Measurements from ENCODE around the gene ICE1.

The ICE1 gene

DNA sequence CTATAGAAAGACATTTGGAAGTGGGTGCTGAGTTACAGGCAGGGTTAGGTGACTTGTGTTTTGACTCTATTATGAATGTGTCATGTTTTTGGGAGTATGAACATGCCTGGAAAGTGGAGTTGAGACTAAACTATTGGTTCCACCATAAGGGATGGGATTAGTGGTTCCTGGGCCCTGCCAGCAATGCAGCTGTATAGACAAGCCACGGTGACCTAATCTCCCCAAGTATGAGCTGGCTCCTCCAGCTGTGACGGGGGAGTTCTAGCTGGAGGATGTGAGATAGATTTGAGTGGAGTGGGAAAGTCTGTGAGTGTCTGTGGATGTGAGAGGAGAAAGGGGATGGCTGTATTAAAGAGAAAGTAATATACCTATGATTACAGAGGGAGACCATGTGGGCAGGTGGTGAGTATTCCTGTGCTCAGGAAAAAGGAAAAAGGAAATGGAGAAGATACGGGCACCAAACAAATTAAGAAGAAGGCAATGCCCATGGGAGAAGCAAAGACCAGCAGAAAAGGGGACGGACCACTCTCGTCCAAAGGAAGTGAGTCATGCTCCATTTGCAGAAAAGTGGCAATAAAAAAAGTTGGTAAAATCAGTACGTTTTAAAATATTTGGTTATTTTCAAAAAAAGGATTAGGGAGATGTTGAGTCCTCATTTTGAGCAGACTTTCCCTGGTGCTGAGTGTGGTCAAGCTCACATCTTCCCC is 48.3 kb upstream of the ICE1 start:
- Histone ChIP-seq H2BK15ac (ENCODE audit: low read length) (no peak overlapping the region), H2AFZ (ENCODE audit: low read length) (no peak overlapping the region), H2BK12ac (ENCODE audit: low read length) (no peak overlapping the region), H3K27ac (replicated peaks; ENCODE audit: low read length) (no peak overlapping the region), H3K79me1 (ENCODE audit: low read depth, low read length) (no peaks in the 10 kb centered on the region), H3K14ac (ENCODE audit: low read length) (no peak overlapping the region), H3K27me3 (ENCODE audit: control insufficient read depth in 3 of 3, insufficient read depth in 3 of 3, low read depth in 1 of 3, low read length in 3 of 3) (no peaks in the 10 kb centered on the region), H3K4ac (ENCODE audit: low read length) (no peak overlapping the region), H3K18ac (ENCODE audit: low read length) (no peak overlapping the region), H3K4me1 (ENCODE audit: control insufficient read depth in 2 of 2, insufficient read depth in 1 of 2, low read depth in 1 of 2, low read length in 2 of 2) (peaks cover 0 to 1% of the 10 kb centered on the region in 2 donors), H4K8ac (ENCODE audit: low read depth, low read length) (no peak overlapping the region), H2BK120ac (ENCODE audit: low read depth, low read length) (no peak overlapping the region), H3K36me3 (replicated peaks in 1 of 2; ENCODE audit: control insufficient read depth in 2 of 2, insufficient read depth in 2 of 2, low read length in 2 of 2) (no peaks in the 10 kb centered on the region), H3K9ac (ENCODE audit: low read depth, low read length, poor library complexity) (no peak overlapping the region), H2BK5ac (ENCODE audit: low read length) (no peak overlapping the region), H3K4me2 (ENCODE audit: insufficient read depth, low read length, poor library complexity, severe bottlenecking) (no peak overlapping the region), H3K23ac (ENCODE audit: low read depth, low read length, poor library complexity) (no peak overlapping the region), H2AK5ac (ENCODE audit: low read depth, low read length) (no peak overlapping the region), H3K4me3 (ENCODE audit: low read length in 2 of 2) (no peak overlapping the region), H4K91ac (ENCODE audit: low read depth, low read length, poor library complexity) (no peak overlapping the region), H3K9me3 (replicated peaks in 1 of 2; ENCODE audit: control insufficient read depth in 2 of 2, insufficient read depth in 1 of 2, low read depth in 1 of 2, low read length in 2 of 2) (no peaks in the 10 kb centered on the region)
- DNase-seq (ENCODE audit: low spot score), result no peak
- no CpG with 5 or more reads among the region's 6 CpGs for WGBS, 2 donors (ENCODE audit: extremely low coverage in 2 of 2, insufficient read length in 2 of 2, insufficient replicate concordance in 1 of 2)

DNA sequence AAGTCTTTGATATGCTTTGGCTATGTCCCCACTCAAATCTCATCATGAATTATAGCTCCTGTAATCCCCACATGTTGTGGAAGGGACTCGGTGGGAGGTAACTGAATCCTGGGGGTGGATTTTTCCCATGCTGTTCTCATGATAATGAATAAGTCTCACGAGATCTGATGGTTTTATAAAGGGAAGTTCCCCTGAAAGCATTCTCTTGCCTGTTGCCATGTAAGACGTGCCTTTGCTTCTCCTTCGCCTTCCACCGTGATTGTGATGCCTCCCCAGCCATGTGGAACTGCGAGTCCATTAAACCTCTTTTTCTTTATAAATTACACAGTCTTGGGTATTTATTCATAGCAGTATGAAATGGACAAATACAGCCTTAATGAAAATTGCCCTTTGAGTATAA is 44.7 kb upstream of the ICE1 start:
- Histone ChIP-seq H4K91ac (ENCODE audit: low read depth, low read length, poor library complexity) (no peak overlapping the region), H3K9me3 (replicated peaks in 1 of 2; ENCODE audit: control insufficient read depth in 2 of 2, insufficient read depth in 1 of 2, low read depth in 1 of 2, low read length in 2 of 2) (no peaks in the 10 kb centered on the region), H2BK120ac (ENCODE audit: low read depth, low read length) (no peak overlapping the region), H3K18ac (ENCODE audit: low read length) (no peak overlapping the region), H3K4me1 (ENCODE audit: control insufficient read depth in 2 of 2, insufficient read depth in 1 of 2, low read depth in 1 of 2, low read length in 2 of 2) (peaks cover 0 to 3% of the 10 kb centered on the region in 2 donors), H2BK12ac (ENCODE audit: low read length) (no peak overlapping the region), H3K4me2 (ENCODE audit: insufficient read depth, low read length, poor library complexity, severe bottlenecking) (no peak overlapping the region), H3K79me1 (ENCODE audit: low read depth, low read length) (no peaks in the 10 kb centered on the region), H3K36me3 (replicated peaks in 1 of 2; ENCODE audit: control insufficient read depth in 2 of 2, insufficient read depth in 2 of 2, low read length in 2 of 2) (no peaks in the 10 kb centered on the region), H3K14ac (ENCODE audit: low read length) (no peak overlapping the region), H3K4me3 (ENCODE audit: low read length in 2 of 2) (no peak overlapping the region), H2BK15ac (ENCODE audit: low read length) (no peak overlapping the region), H3K4ac (ENCODE audit: low read length) (no peak overlapping the region), H3K27ac (replicated peaks; ENCODE audit: low read length) (no peak overlapping the region), H2BK5ac (ENCODE audit: low read length) (no peak overlapping the region), H2AFZ (ENCODE audit: low read length) (no peak overlapping the region), H3K27me3 (ENCODE audit: control insufficient read depth in 3 of 3, insufficient read depth in 3 of 3, low read depth in 1 of 3, low read length in 3 of 3) (peaks cover 0 to 2% (median 0%) of the 10 kb centered on the region in 3 experiments), H2AK5ac (ENCODE audit: low read depth, low read length) (no peak overlapping the region), H3K23ac (ENCODE audit: low read depth, low read length, poor library complexity) (no peak overlapping the region), H3K9ac (ENCODE audit: low read depth, low read length, poor library complexity) (no peak overlapping the region), H4K8ac (ENCODE audit: low read depth, low read length) (no peak overlapping the region)
- no peak for DNase-seq (ENCODE audit: low spot score)
- no CpG with 5 or more reads among the region's 6 CpGs for WGBS, 2 donors (ENCODE audit: extremely low coverage in 2 of 2, insufficient read length in 2 of 2, insufficient replicate concordance in 1 of 2)

DNA sequence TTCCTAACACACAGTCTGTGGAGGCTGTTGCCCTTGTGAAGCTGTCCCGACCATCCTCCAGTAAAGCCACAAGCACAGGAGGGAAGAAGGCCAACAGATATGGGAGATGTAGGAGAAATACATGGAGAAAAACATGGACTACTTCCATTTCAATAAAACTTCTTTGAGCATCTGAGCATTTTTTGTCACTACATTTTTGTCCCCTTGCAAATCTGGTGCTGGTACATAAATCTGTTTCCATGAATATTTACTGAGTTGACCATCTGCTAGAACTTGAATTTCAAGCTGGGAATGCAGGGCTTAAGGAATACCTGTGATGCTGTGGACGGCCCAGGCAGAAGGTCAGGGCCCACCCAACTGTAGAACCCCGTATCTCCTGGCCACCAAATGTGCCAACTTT is 43.9 kb upstream of the ICE1 start:
- H2AFZ ChIP-seq (ENCODE audit: low read length), result no peak overlapping the region
- WGBS, 2 donors (ENCODE audit: extremely low coverage in 2 of 2, insufficient read length in 2 of 2, insufficient replicate concordance in 1 of 2), result no CpG with 5 or more reads among the region's 3 CpGs
- peaks cover 0 to 2% (median 0%) of the 10 kb centered on the region in 3 experiments for H3K27me3 ChIP-seq (ENCODE audit: control insufficient read depth in 3 of 3, insufficient read depth in 3 of 3, low read depth in 1 of 3, low read length in 3 of 3)
- DNase-seq (ENCODE audit: low spot score), result no peak
- no peak overlapping the region for H3K18ac ChIP-seq (ENCODE audit: low read length)
- no peaks in the 10 kb centered on the region for H3K36me3 ChIP-seq (replicated peaks in 1 of 2; ENCODE audit: control insufficient read depth in 2 of 2, insufficient read depth in 2 of 2, low read length in 2 of 2)
- no peak overlapping the region for H3K4me2 ChIP-seq (ENCODE audit: insufficient read depth, low read length, poor library complexity, severe bottlenecking)
- H3K9me3 ChIP-seq (replicated peaks in 1 of 2; ENCODE audit: control insufficient read depth in 2 of 2, insufficient read depth in 1 of 2, low read depth in 1 of 2, low read length in 2 of 2), result no peaks in the 10 kb centered on the region
- no peak overlapping the region for H4K8ac ChIP-seq (ENCODE audit: low read depth, low read length)
- H3K27ac ChIP-seq (replicated peaks; ENCODE audit: low read length), result no peak overlapping the region
- H3K14ac ChIP-seq (ENCODE audit: low read length), result peak overlapping the region; percentile 9
- no peak overlapping the region for H3K9ac ChIP-seq (ENCODE audit: low read depth, low read length, poor library complexity)
- H2BK15ac ChIP-seq (ENCODE audit: low read length), result no peak overlapping the region
- H2BK12ac ChIP-seq (ENCODE audit: low read length), result no peak overlapping the region
- H3K4ac ChIP-seq (ENCODE audit: low read length), result no peak overlapping the region
- H4K91ac ChIP-seq (ENCODE audit: low read depth, low read length, poor library complexity), result no peak overlapping the region
- H3K79me1 ChIP-seq (ENCODE audit: low read depth, low read length), result no peaks in the 10 kb centered on the region
- no peak overlapping the region for H2BK5ac ChIP-seq (ENCODE audit: low read length)
- H2AK5ac ChIP-seq (ENCODE audit: low read depth, low read length), result no peak overlapping the region
- H2BK120ac ChIP-seq (ENCODE audit: low read depth, low read length), result no peak overlapping the region
- no peak overlapping the region for H3K23ac ChIP-seq (ENCODE audit: low read depth, low read length, poor library complexity)
- H3K4me1 ChIP-seq (ENCODE audit: control insufficient read depth in 2 of 2, insufficient read depth in 1 of 2, low read depth in 1 of 2, low read length in 2 of 2), result peaks cover 0 to 7% of the 10 kb centered on the region in 2 donors
- H3K4me3 ChIP-seq (ENCODE audit: low read length in 2 of 2), result no peak overlapping the region

DNA sequence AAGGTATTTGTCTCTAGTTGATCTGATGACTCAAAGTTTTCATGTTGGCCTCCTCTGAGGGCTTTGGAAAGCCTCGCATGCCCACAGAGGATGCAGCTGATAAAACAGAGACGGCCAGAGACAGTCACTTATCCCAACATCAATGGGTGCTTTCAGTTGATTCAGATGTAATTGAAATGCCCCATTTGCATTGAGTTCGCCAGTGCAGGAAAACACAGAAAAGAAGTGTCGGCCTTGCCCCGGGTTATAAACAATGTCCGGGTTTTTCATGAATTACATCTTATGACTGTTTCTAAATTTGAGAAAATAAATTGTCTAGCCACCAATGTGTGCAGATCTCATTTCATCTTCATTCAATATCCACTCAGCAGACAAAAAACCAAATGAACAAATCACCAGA is 42.2 kb upstream of the ICE1 start:
- DNase-seq (ENCODE audit: low spot score), result no peak
- WGBS, 2 donors (ENCODE audit: extremely low coverage in 2 of 2, insufficient read length in 2 of 2, insufficient replicate concordance in 1 of 2), result no CpG with 5 or more reads among the region's 6 CpGs
- H3K23ac ChIP-seq (ENCODE audit: low read depth, low read length, poor library complexity), result no peak overlapping the region
- H3K27me3 ChIP-seq (ENCODE audit: control insufficient read depth in 3 of 3, insufficient read depth in 3 of 3, low read depth in 1 of 3, low read length in 3 of 3), result peaks cover 0 to 2% (median 0%) of the 10 kb centered on the region in 3 experiments
- H3K14ac ChIP-seq (ENCODE audit: low read length), result no peak overlapping the region
- H3K4me2 ChIP-seq (ENCODE audit: insufficient read depth, low read length, poor library complexity, severe bottlenecking), result no peak overlapping the region
- H3K79me1 ChIP-seq (ENCODE audit: low read depth, low read length), result no peaks in the 10 kb centered on the region
- no peak overlapping the region for H2BK5ac ChIP-seq (ENCODE audit: low read length)
- H3K18ac ChIP-seq (ENCODE audit: low read length), result no peak overlapping the region
- no peak overlapping the region for H2AK5ac ChIP-seq (ENCODE audit: low read depth, low read length)
- H3K27ac ChIP-seq (replicated peaks; ENCODE audit: low read length), result no peak overlapping the region
- H2AFZ ChIP-seq (ENCODE audit: low read length), result no peak overlapping the region
- no peaks in the 10 kb centered on the region for H3K9me3 ChIP-seq (replicated peaks in 1 of 2; ENCODE audit: control insufficient read depth in 2 of 2, insufficient read depth in 1 of 2, low read depth in 1 of 2, low read length in 2 of 2)
- no peak overlapping the region for H2BK12ac ChIP-seq (ENCODE audit: low read length)
- no peaks in the 10 kb centered on the region for H3K36me3 ChIP-seq (replicated peaks in 1 of 2; ENCODE audit: control insufficient read depth in 2 of 2, insufficient read depth in 2 of 2, low read length in 2 of 2)
- H3K4ac ChIP-seq (ENCODE audit: low read length), result no peak overlapping the region
- H3K9ac ChIP-seq (ENCODE audit: low read depth, low read length, poor library complexity), result no peak overlapping the region
- peaks cover 0 to 7% of the 10 kb centered on the region in 2 donors for H3K4me1 ChIP-seq (ENCODE audit: control insufficient read depth in 2 of 2, insufficient read depth in 1 of 2, low read depth in 1 of 2, low read length in 2 of 2)
- H2BK120ac ChIP-seq (ENCODE audit: low read depth, low read length), result no peak overlapping the region
- no peak overlapping the region for H4K91ac ChIP-seq (ENCODE audit: low read depth, low read length, poor library complexity)
- no peak overlapping the region for H4K8ac ChIP-seq (ENCODE audit: low read depth, low read length)
- no peak overlapping the region for H2BK15ac ChIP-seq (ENCODE audit: low read length)
- H3K4me3 ChIP-seq (ENCODE audit: low read length in 2 of 2), result no peak overlapping the region

Data from neuronal stem cell (in vitro differentiated cells).